Measurements from ENCODE around the gene HTR6.
"Not testable (repeated sequence)": the region's sequence is repeated elsewhere in the genome, so short reads cannot be mapped to it uniquely, and the experiment has no call there.

The HTR6 gene

DNA sequence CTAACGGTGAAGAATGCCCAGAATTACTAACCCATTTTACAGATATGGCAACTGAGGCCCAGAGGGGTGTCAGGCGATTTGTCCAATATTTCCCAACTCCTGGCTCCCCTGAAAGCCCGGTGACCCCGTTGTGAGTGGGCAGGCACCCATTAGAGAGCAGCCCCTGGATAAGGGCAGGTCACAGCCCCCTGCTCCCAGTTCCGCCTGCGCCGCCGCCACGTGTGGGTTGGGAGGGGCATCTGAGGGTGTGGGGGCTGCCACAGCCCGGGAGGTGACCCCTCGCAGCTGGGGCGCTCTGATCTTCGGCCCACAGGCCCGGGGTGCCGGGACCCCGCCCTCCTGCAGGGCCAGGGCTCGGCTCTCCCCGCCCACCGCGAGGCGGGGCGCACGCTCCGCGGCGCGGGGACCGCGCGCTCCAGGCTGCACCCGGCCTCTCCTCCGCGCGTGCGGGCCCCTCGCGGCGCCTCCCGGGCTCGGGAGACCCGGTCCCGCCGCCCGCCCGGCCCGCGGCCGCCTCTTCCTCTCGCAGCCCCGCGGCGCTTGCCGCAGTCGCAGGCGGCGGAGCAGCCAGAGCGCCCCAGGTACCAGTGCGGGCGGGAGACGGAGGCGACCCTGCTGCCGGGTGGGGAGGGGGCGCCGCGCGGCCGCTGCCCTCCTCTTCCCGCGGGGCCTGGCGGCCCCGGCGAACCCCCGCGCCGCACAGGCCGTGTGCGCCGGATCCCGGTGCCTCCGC is at the start of gene HTR6:
HTR6 (plus strand) TSS at position 423 of the 733 bp plus-strand sequence. CDS start 879 bp downstream, outside the sequence.
- no peak for DNase-seq (ENCODE audit: low spot score)

DNA sequence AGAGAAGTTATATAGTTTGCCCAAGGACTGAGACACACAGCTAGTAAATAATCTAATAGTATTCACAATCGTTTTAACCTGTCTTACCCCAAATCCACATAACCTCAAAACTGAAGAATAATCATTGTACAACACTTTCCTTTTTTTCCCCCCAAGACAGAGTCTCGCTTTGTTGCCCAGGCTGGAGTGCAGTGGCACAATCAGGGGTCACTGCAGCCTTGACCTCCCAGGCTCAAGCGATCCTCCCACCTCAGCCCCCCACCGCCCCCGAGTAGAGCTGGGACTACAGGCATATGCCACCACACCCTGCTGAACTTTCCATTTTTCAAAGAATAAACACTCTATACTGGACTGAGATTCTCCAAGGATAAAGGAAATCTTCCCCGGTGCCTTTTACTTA is 49.2 kb upstream of the HTR6 start:
- no peak for DNase-seq (ENCODE audit: low spot score)

DNA sequence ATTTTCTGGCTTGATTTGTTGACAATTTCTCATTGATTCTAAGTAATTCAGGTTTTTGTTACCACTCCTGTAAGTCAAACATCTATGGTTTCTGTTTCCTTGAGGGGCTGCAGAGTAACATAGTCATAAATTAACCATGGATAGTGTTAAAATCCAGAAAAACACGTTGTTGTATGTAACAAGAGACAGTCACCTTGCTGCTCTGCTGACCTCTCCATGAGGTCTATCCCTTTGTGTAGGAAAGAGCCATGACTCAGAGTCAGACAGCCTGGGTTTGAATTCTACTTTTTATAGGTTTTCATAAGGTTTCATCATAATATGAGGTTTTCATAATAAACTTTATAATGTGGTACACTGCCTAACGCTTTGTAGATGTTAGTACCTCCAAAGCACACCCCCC is 48.2 kb upstream of the HTR6 start:
- no peak for DNase-seq (ENCODE audit: low spot score)

DNA sequence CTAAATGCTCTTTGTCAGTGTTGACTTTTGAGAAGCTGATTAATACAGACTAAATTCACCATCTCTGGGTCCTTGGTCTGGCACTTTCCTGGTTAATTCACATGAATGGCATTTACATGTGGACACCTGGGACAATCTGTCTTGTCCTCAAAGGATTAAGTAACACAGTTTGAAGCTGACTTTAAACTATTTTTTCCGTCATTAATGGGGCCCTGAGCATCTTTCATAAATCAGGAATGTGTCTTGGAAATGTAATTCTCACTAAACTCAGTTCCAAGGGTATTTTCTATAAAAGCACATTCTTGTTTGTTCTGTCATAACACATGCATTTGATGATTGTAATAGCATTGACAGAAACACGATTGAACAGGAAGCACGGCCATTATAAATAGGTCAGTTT is 47.3 kb upstream of the HTR6 start:
- no peak for DNase-seq (ENCODE audit: low spot score)

DNA sequence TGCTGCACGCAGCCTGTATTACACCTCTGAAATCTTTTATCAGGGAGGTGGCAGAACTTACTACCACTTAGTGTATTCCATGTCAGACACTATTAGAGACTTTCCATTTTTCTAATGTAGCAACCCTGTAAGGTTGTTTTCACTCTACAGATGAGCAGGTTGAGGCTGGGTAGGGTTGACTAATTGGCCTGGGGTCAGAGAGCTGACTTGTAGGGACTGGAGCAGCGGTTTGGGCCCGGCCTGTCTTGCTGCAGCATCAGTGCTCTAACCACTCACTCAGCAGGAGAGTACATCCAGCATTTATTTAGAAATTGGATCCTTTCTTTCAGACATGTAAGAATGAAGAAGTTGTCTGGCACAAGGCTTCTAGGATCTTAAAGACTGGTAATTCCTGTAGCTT is 46.2 kb upstream of the HTR6 start:
- DNase-seq (ENCODE audit: low spot score): no peak

DNA sequence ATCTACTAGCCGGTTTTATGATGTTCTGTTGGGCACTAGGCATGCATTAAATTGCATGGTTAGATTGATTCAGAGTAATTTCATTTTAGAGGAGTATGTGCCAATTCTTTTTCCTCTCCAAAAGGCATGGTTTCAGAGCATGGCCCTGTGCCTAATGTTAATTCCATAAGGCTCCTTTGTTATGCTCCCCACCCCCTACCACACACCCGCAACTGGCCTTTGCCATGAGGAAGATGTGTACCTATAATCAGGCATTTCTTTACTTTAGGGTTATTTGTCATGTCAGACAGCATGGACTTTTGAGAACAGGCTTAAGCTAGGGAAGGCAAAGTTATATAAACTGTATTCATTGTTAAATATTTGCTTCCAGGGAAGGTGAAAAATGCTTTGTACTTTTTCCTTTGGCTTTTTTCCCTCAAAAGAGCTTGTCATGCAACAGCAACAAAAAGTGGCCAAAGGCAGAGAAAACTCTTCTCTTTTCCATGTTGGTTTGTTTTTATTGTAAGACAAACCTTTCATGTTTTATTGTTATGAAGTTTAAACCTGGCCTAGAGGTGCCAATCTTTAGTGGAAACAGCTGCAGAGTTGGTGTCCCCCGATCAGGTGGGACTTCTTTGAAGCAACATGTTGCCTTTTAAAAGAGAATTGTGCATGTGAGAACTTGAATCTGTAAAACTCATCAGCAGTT is 44.8 kb upstream of the HTR6 start:
- no peak for DNase-seq (ENCODE audit: low spot score)

DNA sequence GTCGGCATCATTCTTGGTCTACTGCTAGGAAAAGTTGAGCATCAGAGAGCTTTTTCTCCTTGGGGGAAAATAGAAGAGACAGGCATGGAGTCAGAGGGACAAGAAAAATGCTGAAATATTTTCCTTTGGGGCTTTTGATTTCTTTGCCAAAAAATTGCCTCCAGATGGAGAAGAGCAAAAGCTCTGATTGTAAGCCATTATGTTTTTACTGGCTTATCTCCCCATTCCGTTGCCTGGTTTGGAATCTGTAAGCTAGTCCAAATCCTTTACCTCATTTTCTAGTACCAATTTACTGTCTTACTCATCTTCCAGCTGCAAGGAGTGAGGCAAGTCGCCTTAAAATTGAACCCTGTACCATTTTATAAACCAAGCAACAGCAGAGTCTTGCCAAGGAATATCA is 43.9 kb upstream of the HTR6 start:
- no peak for DNase-seq (ENCODE audit: low spot score)

DNA sequence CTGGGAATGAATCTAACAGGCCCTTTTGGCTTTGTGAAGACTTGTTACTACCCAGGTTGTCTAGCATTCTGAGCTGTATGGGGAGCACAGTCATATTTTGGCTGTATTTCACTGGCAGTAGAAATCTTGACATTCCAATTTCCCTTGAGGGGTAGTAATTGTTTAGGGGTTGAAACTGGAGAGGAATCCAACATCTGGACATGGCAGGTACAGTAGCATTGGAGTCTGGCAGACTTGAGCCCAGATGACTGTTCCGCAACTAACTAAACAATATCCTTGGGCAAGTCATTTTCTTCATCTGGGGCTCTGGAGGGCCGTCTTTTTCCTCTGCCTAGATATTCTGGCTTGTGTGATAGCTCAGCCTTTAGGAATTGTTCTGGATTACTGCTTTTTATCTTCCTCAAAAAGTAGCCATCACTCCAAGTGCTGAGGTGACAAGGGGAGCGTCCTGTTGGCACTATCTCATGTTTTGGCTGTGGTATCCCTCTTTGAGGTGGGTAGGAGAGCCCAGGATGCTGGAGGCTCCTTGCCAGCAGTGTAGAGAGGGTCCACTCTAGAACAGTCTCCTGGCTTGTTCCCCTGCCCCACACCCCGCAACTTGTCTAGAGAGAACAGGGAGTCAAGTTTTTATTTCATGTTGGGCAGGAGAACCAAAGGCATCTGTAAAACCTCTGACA is 43.3 kb upstream of the HTR6 start:
- no peak for DNase-seq (ENCODE audit: low spot score)

DNA sequence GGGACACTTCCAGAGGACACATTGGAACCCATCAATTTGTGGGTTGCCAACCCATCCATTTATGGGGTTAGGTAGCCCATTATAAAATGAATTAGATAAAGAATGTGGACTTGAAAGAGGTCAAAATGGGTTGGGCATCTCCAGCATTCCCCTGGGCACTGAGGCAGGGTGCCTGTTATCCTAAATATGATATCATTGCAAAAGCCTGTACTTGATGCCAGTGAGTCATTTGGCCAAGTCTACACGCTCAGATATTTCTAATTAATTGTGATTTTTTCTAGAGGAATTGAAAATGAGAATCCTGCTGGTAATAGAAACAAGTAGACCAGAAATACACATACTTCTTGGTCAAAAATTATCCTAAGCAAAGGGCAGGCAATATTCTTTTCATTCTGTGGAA is 42.5 kb upstream of the HTR6 start:
- no peak for DNase-seq (ENCODE audit: low spot score)

DNA sequence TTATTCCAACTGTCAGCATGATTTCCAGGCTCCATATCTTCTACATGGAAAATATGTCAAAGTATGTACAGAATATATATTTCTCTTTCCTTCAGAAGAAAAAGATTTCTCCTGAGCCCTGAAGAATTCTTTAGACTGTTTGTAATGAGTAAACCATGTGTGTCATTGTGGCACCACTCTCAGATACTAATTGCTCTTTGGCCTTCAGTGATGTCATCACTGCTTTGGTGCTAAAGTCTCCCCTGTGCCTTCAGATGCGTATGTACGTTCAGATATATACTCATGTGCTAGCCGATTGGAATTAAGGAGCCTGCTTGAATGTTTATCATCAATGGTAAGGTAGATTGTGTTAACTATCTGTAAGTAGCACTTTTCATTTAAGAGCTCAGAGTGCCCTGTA is 41.2 kb upstream of the HTR6 start:
- DNase-seq (ENCODE audit: low spot score): no peak

DNA sequence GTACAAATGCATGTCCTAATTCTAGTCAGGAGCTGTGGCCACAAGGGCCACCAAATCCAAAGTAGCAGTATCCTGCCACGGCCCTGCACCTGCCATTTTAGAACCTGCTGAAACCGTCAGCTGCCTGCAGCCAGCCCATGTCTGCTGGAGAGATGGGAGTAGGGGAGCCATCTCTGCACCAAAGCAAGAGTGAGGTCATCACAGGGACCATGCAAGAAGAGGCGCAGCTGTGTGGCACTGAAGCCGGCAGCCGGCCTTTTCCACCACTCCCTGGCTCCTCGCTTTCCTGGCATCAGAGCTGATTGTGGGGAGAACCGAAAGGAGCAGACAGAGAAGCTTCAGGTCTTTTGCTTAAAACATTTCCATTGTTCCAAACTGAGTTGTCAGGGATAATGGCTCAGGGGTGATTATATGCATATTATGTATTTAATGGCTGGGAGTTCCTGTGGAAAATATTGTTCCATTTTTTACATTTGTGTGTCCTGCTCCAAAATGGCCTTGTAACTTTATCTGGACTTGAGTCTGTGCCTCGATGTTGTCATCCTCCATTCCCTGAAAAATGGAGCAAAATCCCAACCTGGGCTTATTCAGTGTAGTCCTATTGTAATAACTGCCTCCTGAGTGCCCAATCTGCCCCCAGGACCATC is 39.3 kb upstream of the HTR6 start:
- DNase-seq (ENCODE audit: low spot score): no peak

DNA sequence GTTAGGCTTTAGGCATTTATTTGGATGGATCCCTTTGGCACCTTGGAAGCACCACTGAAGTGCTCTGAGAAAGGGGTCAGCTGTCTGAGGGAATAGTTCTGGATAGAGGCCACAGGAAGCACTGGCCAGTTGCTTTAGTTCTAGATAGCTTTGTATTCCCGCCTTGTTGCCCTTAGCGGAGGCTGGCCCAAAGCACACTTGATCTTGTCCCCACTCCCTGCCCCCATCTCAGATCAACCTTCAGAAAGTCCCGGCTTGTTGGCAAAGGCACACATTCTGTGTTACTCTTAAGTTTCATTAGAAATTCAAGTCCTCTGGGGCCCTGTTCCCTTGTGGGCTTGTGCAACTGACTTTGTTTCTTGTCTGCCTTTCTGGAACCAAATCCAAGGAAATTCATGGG is 35.8 kb upstream of the HTR6 start:
- no peak for DNase-seq (ENCODE audit: low spot score)

DNA sequence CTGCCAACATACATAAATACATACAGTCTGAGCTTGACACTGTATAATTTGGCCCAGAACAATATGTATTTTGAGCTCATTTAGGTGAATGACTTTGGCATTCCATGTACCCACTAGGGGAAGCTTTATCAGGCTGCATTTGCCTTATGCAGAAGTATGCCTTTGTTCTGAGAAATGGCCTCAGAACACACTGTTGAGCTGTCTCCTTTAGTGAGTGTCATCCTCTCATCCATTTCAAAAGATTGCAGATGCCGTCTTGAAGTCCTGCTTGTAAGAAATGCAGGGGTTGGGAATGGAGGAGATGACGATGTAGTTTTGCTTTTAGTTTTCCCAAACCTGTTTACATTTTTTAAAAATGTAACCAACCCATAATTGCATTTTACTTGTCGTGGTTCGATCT is 35.3 kb upstream of the HTR6 start:
- no peak for DNase-seq (ENCODE audit: low spot score)

DNA sequence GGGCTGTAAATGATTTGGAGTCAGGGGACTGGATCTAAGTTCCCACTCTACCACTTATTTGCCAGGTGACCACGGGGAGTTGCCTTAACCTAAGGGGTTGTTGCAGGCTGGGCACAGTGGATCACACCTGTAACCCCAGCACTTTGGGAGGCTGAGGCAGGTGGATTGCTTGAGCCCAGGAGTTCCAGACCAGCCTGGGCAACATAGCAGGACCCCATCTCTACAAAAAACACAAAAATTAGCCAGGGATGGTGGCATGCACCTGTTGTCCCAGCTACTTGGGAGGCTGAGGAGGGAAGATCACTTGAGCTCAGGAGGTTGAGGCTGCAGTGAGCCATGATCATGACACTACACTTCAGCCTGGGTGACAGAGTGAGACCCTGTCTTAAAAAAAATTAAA is 34.5 kb upstream of the HTR6 start:
- not testable (repeated sequence) for DNase-seq (ENCODE audit: low spot score)

DNA sequence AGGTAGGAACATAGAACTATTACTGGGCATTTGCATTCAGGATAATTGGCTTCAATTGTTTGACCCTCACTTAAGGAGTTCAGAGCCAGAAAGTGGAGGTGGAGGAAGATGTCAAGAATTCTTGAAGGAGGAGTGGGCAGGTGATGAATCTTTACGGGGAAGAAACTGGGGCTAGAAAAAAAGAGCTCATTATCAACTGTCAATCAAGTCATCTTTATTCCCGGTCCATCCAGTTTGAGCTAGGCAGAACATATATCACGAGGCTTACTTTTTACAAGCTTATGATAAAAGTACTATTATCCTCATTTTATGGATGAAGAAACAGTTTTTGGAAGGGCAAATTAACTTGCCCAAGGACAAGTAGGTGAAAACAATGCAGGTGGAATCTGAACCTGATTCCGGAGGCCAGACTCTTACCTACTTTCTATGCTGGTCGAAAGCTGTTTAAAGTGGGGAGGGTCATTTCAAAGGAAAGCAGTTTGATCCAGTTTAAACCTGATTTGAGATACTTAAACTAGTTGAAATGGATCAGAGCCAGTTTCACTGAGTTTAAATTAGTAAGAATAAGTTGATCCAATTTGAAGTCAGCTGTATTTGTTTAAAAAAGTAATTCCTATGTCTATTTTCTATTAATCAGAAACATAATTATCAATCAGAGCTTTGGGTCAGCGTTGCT is 33.8 kb upstream of the HTR6 start:
- no peak for DNase-seq (ENCODE audit: low spot score)

DNA sequence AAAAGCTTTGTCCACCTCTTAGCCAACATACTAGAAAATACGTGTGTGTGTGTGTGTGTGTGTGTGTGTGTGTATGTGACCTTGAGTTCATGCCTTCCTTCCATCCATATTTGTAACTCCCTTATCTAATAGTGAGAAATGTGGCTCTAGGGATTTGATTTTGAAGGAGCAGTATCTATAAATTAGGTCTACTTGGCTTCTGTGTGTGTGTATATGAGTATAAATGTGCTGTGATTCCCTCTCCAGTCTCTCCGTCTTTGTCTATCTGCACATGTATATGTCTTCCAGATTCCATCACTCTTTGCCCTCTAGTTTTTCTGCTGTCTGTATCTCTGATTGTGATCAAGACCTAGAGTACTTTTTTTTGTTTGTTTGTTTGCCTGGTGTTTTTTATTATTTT is 32.5 kb upstream of the HTR6 start:
- no peak for DNase-seq (ENCODE audit: low spot score)

DNA sequence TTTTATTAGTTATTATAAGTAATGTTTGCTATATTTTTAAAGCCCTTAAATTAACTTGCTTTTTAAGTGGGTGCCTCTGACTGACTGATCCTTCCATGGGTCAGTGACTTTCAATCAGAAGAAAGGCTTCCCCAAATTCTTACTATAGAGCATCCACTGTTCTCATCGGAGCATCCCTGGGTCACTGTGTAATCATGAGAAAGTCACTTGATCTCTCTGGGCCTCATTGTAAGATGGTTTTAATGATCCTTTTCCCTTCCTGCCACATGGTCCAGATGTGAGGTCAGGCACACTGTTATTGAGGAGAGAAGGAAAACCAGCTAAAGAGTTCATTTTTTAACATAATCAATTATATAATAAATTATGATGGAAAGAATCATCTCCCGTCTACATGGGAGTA is 31.6 kb upstream of the HTR6 start:
- no peak for DNase-seq (ENCODE audit: low spot score)

DNA sequence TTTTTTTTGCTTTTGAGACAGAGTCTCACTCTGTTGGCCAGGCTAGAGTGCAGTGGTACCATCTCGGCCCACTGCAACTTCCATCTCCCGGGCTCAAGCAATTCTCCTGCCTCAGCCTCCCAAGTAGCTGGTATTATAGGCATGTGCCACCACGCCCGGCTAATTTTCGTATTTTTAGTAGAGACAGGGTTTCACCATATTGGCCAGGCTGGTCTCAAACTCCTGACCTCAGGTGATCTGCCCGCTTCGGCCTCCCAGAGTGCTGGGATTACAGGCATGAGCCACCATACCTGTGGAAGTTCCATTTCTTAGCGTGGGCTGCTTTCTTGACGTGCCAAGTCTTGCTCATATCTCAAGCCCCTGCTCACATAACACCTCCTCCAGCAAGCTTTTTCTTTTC is 29.6 kb upstream of the HTR6 start:
- not testable (repeated sequence) for DNase-seq (ENCODE audit: low spot score)

DNA sequence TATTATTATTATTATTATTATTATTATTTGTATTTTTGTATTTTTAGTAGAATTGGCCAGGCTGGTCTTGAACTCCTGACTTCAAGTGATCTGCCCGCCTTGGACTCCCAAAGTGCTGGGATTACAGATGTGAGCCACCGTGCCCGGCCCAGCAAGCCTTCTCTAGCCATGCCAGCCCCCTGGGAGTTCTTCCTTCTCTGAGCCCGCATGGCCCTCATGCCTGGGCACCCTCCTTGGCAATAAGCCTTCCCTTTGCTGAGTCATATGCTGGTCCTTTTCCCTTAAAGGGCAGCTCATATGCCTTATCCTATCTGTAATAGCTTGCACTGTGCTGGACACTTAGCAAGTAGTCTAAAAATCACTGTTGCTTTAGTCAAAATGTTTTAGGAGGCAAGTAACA is 29.0 kb upstream of the HTR6 start:
- DNase-seq (ENCODE audit: low spot score): no peak

DNA sequence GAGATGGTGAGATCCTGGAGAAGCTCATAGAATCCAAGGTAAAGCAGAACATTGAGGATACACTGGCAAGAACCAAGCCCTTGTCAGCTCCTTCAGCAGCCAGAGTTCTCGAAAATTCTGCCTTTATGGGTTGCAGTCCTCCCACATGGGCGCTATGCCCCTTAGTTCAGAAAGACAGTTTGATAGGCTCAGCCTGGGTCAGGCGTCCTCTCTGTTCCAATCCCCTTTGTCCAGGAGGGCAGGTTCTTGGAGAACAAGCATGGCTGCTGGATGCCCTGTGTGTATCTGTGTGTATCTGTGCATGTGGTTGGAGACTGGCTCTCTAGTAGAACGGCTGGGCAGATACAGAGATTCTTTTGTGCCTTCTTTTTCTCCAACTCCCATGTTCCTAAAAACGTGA is 28.6 kb upstream of the HTR6 start:
- DNase-seq (ENCODE audit: low spot score): no peak

DNA sequence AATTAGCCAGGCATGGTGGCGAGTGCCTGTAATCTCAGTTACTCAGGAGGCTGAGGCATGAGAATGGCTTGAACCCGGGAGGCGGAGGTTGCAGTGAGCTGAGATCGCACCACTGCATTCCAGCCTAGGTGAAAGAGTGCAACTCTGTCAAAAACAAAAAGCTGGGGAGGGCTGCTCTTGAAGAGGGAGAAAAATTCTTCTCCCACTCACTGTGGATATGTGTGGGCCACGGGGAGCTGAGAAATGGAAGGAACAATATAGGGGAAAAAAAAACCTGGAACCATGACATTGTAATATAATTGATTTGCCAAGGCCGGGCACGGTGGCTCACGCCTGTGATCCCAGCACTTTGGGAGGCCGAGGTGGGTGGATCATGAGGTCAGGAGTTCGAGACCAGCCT is 27.9 kb upstream of the HTR6 start:
- not testable (repeated sequence) for DNase-seq (ENCODE audit: low spot score)

DNA sequence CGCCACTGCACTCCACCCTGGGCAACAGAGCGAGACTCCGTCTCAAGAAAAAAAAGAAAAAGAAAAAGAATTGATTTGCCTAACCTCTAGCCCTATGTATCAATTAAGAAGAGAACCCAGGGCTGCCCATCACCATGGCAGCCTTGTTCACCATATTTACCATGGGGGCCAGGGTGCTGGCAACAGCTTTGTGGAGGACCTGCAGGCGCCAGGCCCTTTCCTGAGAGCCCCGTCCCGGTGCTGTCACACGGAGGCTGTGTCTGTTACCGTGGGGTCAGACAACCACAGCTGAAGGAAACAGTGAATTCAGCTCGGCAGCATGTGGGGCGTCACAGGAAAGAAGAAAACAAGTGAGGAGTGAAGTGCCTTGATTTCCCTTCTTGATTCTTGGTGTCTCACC is 27.1 kb upstream of the HTR6 start:
- no peak for DNase-seq (ENCODE audit: low spot score)
